HepG2 (cell line): Measurements from ENCODE around the gene CSNK2A1. TPM values are rescaled to one million over a fixed set of nuclear protein-coding genes. Genes with fewer than 3 reads are reported as not detected.

Experiments
- ATAC-seq: fragments of 200-7000 bp; cut with Tn5 transposase; 3 replicates; pipeline ENCODE4 v1.9.1; 2020; ENCODE audit warnings: mild to moderate bottlenecking, moderate library complexity
- BruUV-seq: library from RNA; stranded (reverse); fragments of 400-500 nt; replicated peaks from 2 replicates; lab custom pipeline; 2021; lab: Mats Ljungman, UMichigan
- CTCF ChIA-PET: fragments of 300-600 bp; formaldehyde crosslinking; extraction: SDS; loops from one replicate; lab custom pipeline; 2021; ENCODE audit warnings: low total read pairs, inconsistent platforms, low intra/inter-chr PET ratio; lab: Yijun Ruan, JAX
- POLR2A ChIA-PET: fragments of 350-600 bp; sonication (Branson Sonifier 250); formaldehyde crosslinking; loops from one replicate; lab custom pipeline; 2020; ENCODE audit warnings: antibody characterized with exemption, inconsistent platforms; lab: Yijun Ruan, JAX
- DNase-seq: peaks from one replicate; pipeline ENCODE4 v3.0.0-alpha.2; 2015; ENCODE audit warnings: low spot score
- FAIRE-seq: peaks from 3 replicates; lab custom pipeline; 2011; peaks lifted over from hg19 to GRCh38; lab: Jason Lieb, UNC
- H2AFZ ChIP-seq: one replicate; pipeline ENCODE4 v1.6.1; 2011; ENCODE audit warnings: low read length, inconsistent platforms
- H3K27ac ChIP-seq: fragments of 300-600 bp; 3 replicates; pipeline ENCODE4 v1.8.0; 2011; ENCODE audit warnings: mixed run types, mild to moderate bottlenecking, mixed read lengths, low read length, inconsistent platforms; ENCODE audit not compliant: insufficient read depth; ENCODE audit errors: extremely low read length
- H3K27me3 ChIP-seq, 2 experiments: fragments of 200-600 bp in 1 of 2; 2 replicates in 1 of 2; 3 replicates in 1 of 2; pipeline versions ENCODE4 v1.6.0 to v1.8.0; 2011; ENCODE audit warnings: low read length in 2 of 2, mild to moderate bottlenecking in 2 of 2, moderate library complexity in 2 of 2, inconsistent platforms in 1 of 2; ENCODE audit not compliant: insufficient read depth in 2 of 2, control insufficient read depth in 1 of 2
- H3K36me3 ChIP-seq, 2 experiments: fragments of 200-600 bp in 1 of 2; replicated peaks in 1 of 2; 2 replicates in 1 of 2; 3 replicates in 1 of 2; pipeline versions ENCODE4 v1.5.1 to v1.8.0; 2011; ENCODE audit warnings: low read length in 2 of 2, inconsistent platforms in 1 of 2; ENCODE audit not compliant: insufficient read depth in 2 of 2, control insufficient read depth in 1 of 2
- H3K4me1 ChIP-seq: 2 replicates; pipeline ENCODE4 v1.5.1; 2012; ENCODE audit warnings: low read length, inconsistent platforms; ENCODE audit not compliant: insufficient read depth
- H3K4me2 ChIP-seq: 2 replicates; pipeline ENCODE4 v1.6.0; 2011; ENCODE audit warnings: low read depth, low read length, inconsistent platforms
- H3K4me3 ChIP-seq, 3 experiments: fragments of 200-600 bp in 1 of 3; sonication (generic), shearing (Covaris generic) in 1 of 3; replicated peaks in 1 of 3; 2 replicates each; pipeline ENCODE4 v1.5.1; 2011 to 2016; ENCODE audit warnings: low read length in 3 of 3, inconsistent platforms in 2 of 3, low read depth in 2 of 3, mild to moderate bottlenecking in 2 of 3, control low read depth in 1 of 3, mixed read lengths in 1 of 3; ENCODE audit not compliant: insufficient read depth in 1 of 3
- H3K79me2 ChIP-seq: one replicate; pipeline ENCODE4 v1.6.1; 2011; ENCODE audit warnings: low read length, inconsistent platforms; ENCODE audit not compliant: insufficient read depth
- H3K9ac ChIP-seq: 2 replicates; pipeline ENCODE4 v1.6.0; 2011; ENCODE audit warnings: mild to moderate bottlenecking, low read depth, low read length, inconsistent platforms; ENCODE audit not compliant: insufficient read depth
- H3K9me3 ChIP-seq: 2 replicates; pipeline ENCODE4 v1.5.1; 2012; ENCODE audit warnings: mild to moderate bottlenecking, low read length
- H4K20me1 ChIP-seq: 2 replicates; pipeline ENCODE4 v1.6.0; 2011; ENCODE audit warnings: inconsistent platforms, mild to moderate bottlenecking, low read length, moderate library complexity; ENCODE audit not compliant: insufficient read depth
- ARNTL ChIP-seq: sonication (generic); formaldehyde crosslinking; IDR thresholded peaks from 2 replicates; pipeline ENCODE4 v1.4.0; 2020; ENCODE audit warnings: mild to moderate bottlenecking, missing genetic modification reagents
- BCLAF1 ChIP-seq: fragments of 450-650 bp; IDR thresholded peaks from 2 replicates; pipeline ENCODE4 v1.6.1; 2017; ENCODE audit warnings: mild to moderate bottlenecking
- BORCS8-MEF2B ChIP-seq: sonication (generic); formaldehyde crosslinking; IDR thresholded peaks from 2 replicates; pipeline ENCODE4 v1.8.0; 2022; ENCODE audit warnings: mild to moderate bottlenecking, missing genetic modification reagents
- ELF1 ChIP-seq: sonication (generic); formaldehyde crosslinking; IDR thresholded peaks from 2 replicates; pipeline ENCODE4 v1.4.0; 2020; ENCODE audit warnings: missing genetic modification reagents
- HDAC1 ChIP-seq: sonication (generic); formaldehyde crosslinking; IDR thresholded peaks from 2 replicates; pipeline ENCODE4 v1.5.1; 2020; ENCODE audit warnings: mild to moderate bottlenecking, missing genetic modification reagents
- HNRNPL ChIP-seq: fragments of 200-400 bp; formaldehyde crosslinking; IDR thresholded peaks from 2 replicates; pipeline ENCODE4 v1.6.1; 2017; ENCODE audit warnings: mild to moderate bottlenecking, low read depth, low read length
- MIER3 ChIP-seq: IDR thresholded peaks from 2 replicates; pipeline ENCODE4 v1.6.1; 2016; ENCODE audit warnings: missing compliant biosample characterization, borderline replicate concordance
- MIXL1 ChIP-seq: IDR thresholded peaks from 2 replicates; pipeline ENCODE4 v1.6.1; 2016
- TGIF2 ChIP-seq: IDR thresholded peaks from 2 replicates; pipeline ENCODE4 v1.6.1; 2016; ENCODE audit warnings: control low read depth, missing compliant biosample characterization
- YEATS2 ChIP-seq: sonication (generic); formaldehyde crosslinking; IDR thresholded peaks from 2 replicates; pipeline ENCODE4 v1.4.0; 2020; ENCODE audit warnings: missing genetic modification reagents, borderline replicate concordance
- ZFY ChIP-seq: sonication (generic); formaldehyde crosslinking; IDR thresholded peaks from 2 replicates; pipeline ENCODE4 v1.4.0; 2020; ENCODE audit warnings: missing genetic modification reagents
- ZNF124 ChIP-seq: sonication (generic); formaldehyde crosslinking; IDR thresholded peaks from 2 replicates; pipeline ENCODE4 v1.4.0; 2020; ENCODE audit warnings: missing genetic modification reagents
- ZNF232 ChIP-seq: sonication (generic); formaldehyde crosslinking; IDR thresholded peaks from 2 replicates; pipeline ENCODE4 v1.4.0; 2020; ENCODE audit warnings: missing genetic modification reagents, borderline replicate concordance
- ZNF33B ChIP-seq: sonication (generic); formaldehyde crosslinking; IDR thresholded peaks from 2 replicates; pipeline ENCODE4 v1.5.1; 2020; ENCODE audit warnings: mild to moderate bottlenecking, missing genetic modification reagents
- ZNF34 ChIP-seq: sonication (generic); formaldehyde crosslinking; IDR thresholded peaks from 2 replicates; pipeline ENCODE4 v1.4.0; 2020; ENCODE audit warnings: mild to moderate bottlenecking, missing genetic modification reagents, borderline replicate concordance
- ZNF678 ChIP-seq: sonication (generic); formaldehyde crosslinking; IDR thresholded peaks from 2 replicates; pipeline ENCODE4 v1.4.0; 2020; ENCODE audit warnings: mild to moderate bottlenecking, missing genetic modification reagents
- WGBS: methylation state at CpG from one replicate; pipeline ENCODE4 v1.1.6; 2017; ENCODE audit warnings: low lambda C conversion rate; 5-methylcytosine and 5-hydroxymethylcytosine counted together
- in situ Hi-C: cut with HindIII; loops from 2 replicates; pipeline ENCODE4 v1.10.0; 2017; ENCODE audit warnings: low pct_unique_long_range_greater_than_20kb; ENCODE audit not compliant: extremely low pct_ligation_motif_present
- intact Hi-C: fragments of 100-400 bp; cut with micrococcal nuclease; formaldehyde crosslinking; loops from one replicate; pipeline ENCODE4 v1.10.0; 2022; ENCODE audit not compliant: unreplicated experiment
- polyA plus RNA-seq, 8 experiments: library from polyadenylated mRNA; depleted of rRNA in 3 of 8; stranded (reverse) in 7 of 8; unstranded in 1 of 8; fragments of >200 nt; fragmentation: Illumina TruSeq in 4 of 8; extraction: Trizol in 4 of 8; gene quantifications; 2 replicates each; pipeline versions ENCODE4 v1.2.1 to v1.2.3, GENCODE V29; 2011 to 2016; ENCODE audit warnings: low read depth in 4 of 8, missing spikeins in 1 of 8, mixed read lengths in 1 of 8; ENCODE audit not compliant: insufficient read depth in 1 of 8
- total RNA-seq, 5 experiments: library from RNA; depleted of rRNA; stranded (reverse); fragments of >200 nt; fragmentation: Illumina TruSeq; extraction: Trizol; gene quantifications; 2 replicates each; pipeline ENCODE4 v1.2.3, GENCODE V29; 2016; ENCODE audit warnings: low read depth in 1 of 5

Gene CSNK2A1
- total and polyA plus RNA-seq, 2 of the 13 experiments (the other 11 are each of a cell fraction or from before 2014, with no cell fraction given): 153 to 231 TPM

GRCh38 chr20:440636-441035, 103.0 kb downstream of the CSNK2A1 start:
- WGBS: 97% methylated on average over 13 of the region's 13 CpGs
- CTCF ChIA-PET: no interaction called here
- no peak overlapping the region for H3K9ac ChIP-seq

More at GRCh38 chr20:440636-441035, 103.0 kb downstream of the CSNK2A1 start:
- Histone ChIP-seq H3K27me3 (no peaks in the 10 kb centered on the region), H3K4me3 (no peak overlapping the region), H3K9me3 (no peaks in the 10 kb centered on the region), H2AFZ (no peak overlapping the region), H3K4me1 (no peaks in the 10 kb centered on the region), H3K27ac (no peak overlapping the region), H3K36me3 (peaks cover 70 to 92% of the 10 kb centered on the region in 2 experiments), H4K20me1 (peaks cover 3% of the 10 kb centered on the region; the same call in 1 of the 2 replicates), H3K4me2 (no peak overlapping the region), H3K79me2 (no peaks in the 10 kb centered on the region)
- POLR2A ChIA-PET: no interaction called here
- no TSS peak for BruUV-seq
- intact Hi-C loops (no loop called here), in situ Hi-C loops (no loop called here)
- no peak for DNase-seq
- no peak for FAIRE-seq
- no peak for ATAC-seq
- TF ChIP-seq ZNF33B (CRISPR knock-in tag): no peak
- no peak for TF ChIP-seq TGIF2 (CRISPR knock-in tag)
- TF ChIP-seq ZNF678 (CRISPR knock-in tag): no peak
- no peak for TF ChIP-seq ZNF34 (CRISPR knock-in tag)
- no peak for TF ChIP-seq ELF1 (CRISPR knock-in tag)
- no peak for TF ChIP-seq MIXL1
- TF ChIP-seq HDAC1: no peak
- no peak for TF ChIP-seq HNRNPL
- no peak for TF ChIP-seq BCLAF1
- no peak for TF ChIP-seq BORCS8-MEF2B (CRISPR knock-in tag)
- TF ChIP-seq YEATS2: no peak
- TF ChIP-seq ZFY: no peak
- no peak for TF ChIP-seq ARNTL (CRISPR knock-in tag)
- TF ChIP-seq ZNF124: no peak
- TF ChIP-seq ZNF232 (CRISPR knock-in tag): no peak
- TF ChIP-seq MIER3 (CRISPR knock-in tag): no peak
